ENCODE data around the gene APH1B.

- TF ChIP-seq, protein P1, sequence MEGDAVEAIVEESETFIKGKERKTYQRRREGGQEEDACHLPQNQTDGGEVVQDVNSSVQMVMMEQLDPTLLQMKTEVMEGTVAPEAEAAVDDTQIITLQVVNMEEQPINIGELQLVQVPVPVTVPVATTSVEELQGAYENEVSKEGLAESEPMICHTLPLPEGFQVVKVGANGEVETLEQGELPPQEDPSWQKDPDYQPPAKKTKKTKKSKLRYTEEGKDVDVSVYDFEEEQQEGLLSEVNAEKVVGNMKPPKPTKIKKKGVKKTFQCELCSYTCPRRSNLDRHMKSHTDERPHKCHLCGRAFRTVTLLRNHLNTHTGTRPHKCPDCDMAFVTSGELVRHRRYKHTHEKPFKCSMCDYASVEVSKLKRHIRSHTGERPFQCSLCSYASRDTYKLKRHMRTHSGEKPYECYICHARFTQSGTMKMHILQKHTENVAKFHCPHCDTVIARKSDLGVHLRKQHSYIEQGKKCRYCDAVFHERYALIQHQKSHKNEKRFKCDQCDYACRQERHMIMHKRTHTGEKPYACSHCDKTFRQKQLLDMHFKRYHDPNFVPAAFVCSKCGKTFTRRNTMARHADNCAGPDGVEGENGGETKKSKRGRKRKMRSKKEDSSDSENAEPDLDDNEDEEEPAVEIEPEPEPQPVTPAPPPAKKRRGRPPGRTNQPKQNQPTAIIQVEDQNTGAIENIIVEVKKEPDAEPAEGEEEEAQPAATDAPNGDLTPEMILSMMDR (IDR thresholded peaks at IDR 0.05), result no peak
- TF ChIP-seq POLR2A (IDR thresholded peaks at IDR 0.05), result no peak
Observed at GRCh38 chr15:63264688-63265293, 12.6 kb upstream of the APH1B start.

Data from thyroid gland (tissue), 4 donors.